ENCODE data around the gene TNRC6B. TPM values are rescaled to one million over a fixed set of nuclear protein-coding genes. Genes with fewer than 3 reads are reported as not detected.

Gene TNRC6B
- total and polyA plus RNA-seq, 2 of the 13 experiments (the other 11 are each of a cell fraction or from before 2014, with no cell fraction given), result 8.9 to 13.2 TPM

GRCh38 chr22:40251106-40251505 is 73.4 kb downstream of the TNRC6B start:
- ChIA-PET CTCF (ENCODE audit: low intra/inter-chr PET ratio, low total read pairs) (no interaction called here), POLR2A (no interaction called here)
- TF ChIP-seq ZNF800 (CRISPR knock-in tag; IDR thresholded peaks at IDR 0.05) (no peak), NFE2L1 (CRISPR knock-in tag; IDR thresholded peaks at IDR 0.05; ENCODE audit: borderline replicate concordance) (no peak), GATAD2A (CRISPR knock-in tag; IDR thresholded peaks at IDR 0.05) (no peak), ZIK1 (CRISPR knock-in tag; IDR thresholded peaks at IDR 0.05; ENCODE audit: borderline replicate concordance, low read depth) (no peak), ZFYVE20 (CRISPR knock-in tag; IDR thresholded peaks at IDR 0.05; ENCODE audit: borderline replicate concordance, low read depth) (no peak), ZNF383 (CRISPR knock-in tag; IDR thresholded peaks at IDR 0.05; ENCODE audit: borderline replicate concordance) (no peak), ATF6 (CRISPR knock-in tag; conservative IDR thresholded peaks at IDR 0.05) (no peak), ZSCAN29 (CRISPR knock-in tag; conservative IDR thresholded peaks at IDR 0.05) (no peak), SUZ12 (IDR thresholded peaks at IDR 0.05; ENCODE audit: low read depth, low read length) (no peak), ZMYM2 (CRISPR knock-in tag; IDR thresholded peaks at IDR 0.05) (no peak), ASH2L (IDR thresholded peaks at IDR 0.05; ENCODE audit: insufficient read length, low read depth, low read length) (no peak), NFYB (CRISPR knock-in tag; IDR thresholded peaks at IDR 0.05) (no peak)
- no peak overlapping the region for H3K4me3 ChIP-seq (replicated peaks in 1 of 3; ENCODE audit: insufficient read depth in 1 of 3, low read depth in 2 of 3, low read length in 3 of 3)
- no peak overlapping the region for H3K9ac ChIP-seq (ENCODE audit: insufficient read depth, low read depth, low read length)
- no peaks in the 10 kb centered on the region for H3K4me1 ChIP-seq (ENCODE audit: insufficient read depth, low read length)
- no peak for ATAC-seq
- H4K20me1 ChIP-seq (ENCODE audit: insufficient read depth, low read length), result 0 out of 2 replicates have a peak, but pooled peaks cover 4% of the 10 kb centered on the region
- no peaks in the 10 kb centered on the region for H3K27me3 ChIP-seq (ENCODE audit: control insufficient read depth in 1 of 2, insufficient read depth in 2 of 2, low read length in 2 of 2)
- DNase-seq (ENCODE audit: low spot score), result no peak
- H3K4me2 ChIP-seq (ENCODE audit: low read depth, low read length), result no peak overlapping the region
- over 99% methylated on average over 4 of the region's 4 CpGs for WGBS (ENCODE audit: low lambda C conversion rate)
- H3K9me3 ChIP-seq (ENCODE audit: low read length), result no peaks in the 10 kb centered on the region
- in situ Hi-C loops (cut with HindIII; ENCODE audit: extremely low pct_ligation_motif_present, low pct_unique_long_range_greater_than_20kb), result no loop called here
- no TSS peak for BruUV-seq (replicated peaks)
- peaks cover 4% of the 10 kb centered on the region for H3K79me2 ChIP-seq (ENCODE audit: insufficient read depth, low read length)
- no peak for FAIRE-seq
- intact Hi-C loops (cut with micrococcal nuclease; ENCODE audit: unreplicated experiment), result no loop called here
- H2AFZ ChIP-seq (ENCODE audit: low read length), result no peak overlapping the region
- H3K36me3 ChIP-seq (replicated peaks in 1 of 2; ENCODE audit: control insufficient read depth in 1 of 2, insufficient read depth in 2 of 2, low read length in 2 of 2), result peaks cover 5 to 8% of the 10 kb centered on the region in 2 experiments; a peak in 4 of 5 replicates
- no peak overlapping the region for H3K27ac ChIP-seq (ENCODE audit: extremely low read length, insufficient read depth, low read length)
